ENCODE measurements around the gene LIMS2. TPM values are rescaled to one million over a fixed set of nuclear protein-coding genes. Genes with fewer than 3 reads are reported as not detected.

The LIMS2 gene
- total RNA-seq, 2 donors from 2014 or later: 6.6 to 37.2 TPM

- TF ChIP-seq CTCF (IDR thresholded peaks at IDR 0.05): no peak
- Histone ChIP-seq H3K27ac (no peak overlapping the region), H3K36me3 (peaks cover 4% of the 10 kb centered on the region), H3K9ac (ENCODE audit: low read depth in 2 of 2, low read length in 2 of 2) (no peak overlapping the region), H3K4me1 (no peaks in the 10 kb centered on the region), H3K9me3 (no peaks in the 10 kb centered on the region), H3K27me3 (no peaks in the 10 kb centered on the region), H3K4me3 (no peak overlapping the region)
- intact Hi-C loops (cut with DNase I): no loop called here
- DNase-seq: no peak
Measured at GRCh38 chr2:127615511-127616166, 59.7 kb downstream of the LIMS2 start.

- intact Hi-C loops (cut with DNase I): no loop called here
- no peak for DNase-seq
- Histone ChIP-seq H3K27ac (no peak overlapping the region), H3K36me3 (peaks cover 4% of the 10 kb centered on the region), H3K4me3 (no peak overlapping the region), H3K27me3 (no peaks in the 10 kb centered on the region), H3K9me3 (no peaks in the 10 kb centered on the region), H3K9ac (ENCODE audit: low read depth in 2 of 2, low read length in 2 of 2) (no peak overlapping the region), H3K4me1 (no peaks in the 10 kb centered on the region)
- TF ChIP-seq CTCF (IDR thresholded peaks at IDR 0.05): no peak
Measured at GRCh38 chr2:127614731-127615130, 60.6 kb downstream of the LIMS2 start.

- Histone ChIP-seq H3K9ac (ENCODE audit: low read depth in 2 of 2, low read length in 2 of 2) (no peak overlapping the region), H3K9me3 (no peaks in the 10 kb centered on the region), H3K4me1 (no peaks in the 10 kb centered on the region), H3K4me3 (no peak overlapping the region), H3K27ac (no peak overlapping the region), H3K36me3 (peaks cover 4% of the 10 kb centered on the region), H3K27me3 (no peaks in the 10 kb centered on the region)
- no peak for TF ChIP-seq CTCF (IDR thresholded peaks at IDR 0.05)
- DNase-seq: no peak
- intact Hi-C loops (cut with DNase I): no loop called here
Measured at GRCh38 chr2:127614246-127614645, 61.1 kb downstream of the LIMS2 start.

GRCh38 chr2:127612111-127612822 lies 63.1 kb downstream of the LIMS2 start:
- no peak for DNase-seq
- H3K36me3 ChIP-seq: peaks cover 4% of the 10 kb centered on the region
- H3K27me3 ChIP-seq: no peaks in the 10 kb centered on the region
- intact Hi-C loops (cut with DNase I): no loop called here
- no peak overlapping the region for H3K4me3 ChIP-seq
- H3K4me1 ChIP-seq: no peaks in the 10 kb centered on the region
- H3K9ac ChIP-seq (ENCODE audit: low read depth in 2 of 2, low read length in 2 of 2): no peak overlapping the region
- H3K9me3 ChIP-seq: no peaks in the 10 kb centered on the region
- TF ChIP-seq CTCF (IDR thresholded peaks at IDR 0.05): no peak
- H3K27ac ChIP-seq: no peak overlapping the region

GRCh38 chr2:127611076-127611925 lies 64.0 kb downstream of the LIMS2 start:
- no peaks in the 10 kb centered on the region for H3K27me3 ChIP-seq
- H3K9me3 ChIP-seq: no peaks in the 10 kb centered on the region
- no peak overlapping the region for H3K9ac ChIP-seq (ENCODE audit: low read depth in 2 of 2, low read length in 2 of 2)
- H3K4me3 ChIP-seq: no peak overlapping the region
- no peak for TF ChIP-seq CTCF (IDR thresholded peaks at IDR 0.05)
- H3K4me1 ChIP-seq: no peaks in the 10 kb centered on the region
- DNase-seq: no peak
- peaks cover 4% of the 10 kb centered on the region for H3K36me3 ChIP-seq
- no peak overlapping the region for H3K27ac ChIP-seq
- intact Hi-C loops (cut with DNase I): no loop called here

Measured in colonic mucosa (tissue), 4 donors.